CD14-positive monocyte (primary cell): Measurements from ENCODE around the gene RPUSD4. TPM values are rescaled to one million over a fixed set of nuclear protein-coding genes. Genes with fewer than 3 reads are reported as not detected.

ENCODE experiments used
- DNase-seq, 3 donors: peaks; one replicate each; pipeline ENCODE4 v3.0.0-alpha.2; 2011 to 2022
- H2AFZ ChIP-seq: 2 replicates; pipeline ENCODE4 v1.6.0; 2012; ENCODE audit warnings: mild to moderate bottlenecking, low read depth, low read length, inconsistent platforms; ENCODE audit not compliant: insufficient read depth, poor library complexity, severe bottlenecking
- H3K27ac ChIP-seq, 2 donors: 1 replicate in 1 of 2; 2 replicates in 1 of 2; pipeline ENCODE4 v1.5.1; 2012 to 2013; ENCODE audit warnings: low read length in 2 of 2, control low read depth in 1 of 2, inconsistent platforms in 1 of 2, low read depth in 1 of 2, mild to moderate bottlenecking in 1 of 2
- H3K27me3 ChIP-seq, 2 donors: one replicate each; pipeline versions ENCODE4 v1.6.0 to v1.6.1; 2011 to 2013; ENCODE audit warnings: low read length in 2 of 2; ENCODE audit not compliant: control insufficient read depth in 2 of 2, insufficient read depth in 2 of 2
- H3K36me3 ChIP-seq, 2 donors: replicated peaks in 1 of 2; 1 replicate in 1 of 2; 2 replicates in 1 of 2; pipeline versions ENCODE4 v1.5.1 to v1.6.1; 2012 to 2013; ENCODE audit warnings: low read length in 2 of 2, control low read depth in 1 of 2, inconsistent platforms in 1 of 2, mild to moderate bottlenecking in 1 of 2; ENCODE audit not compliant: insufficient read depth in 2 of 2, control insufficient read depth in 1 of 2
- H3K4me1 ChIP-seq, 2 donors: 1 replicate in 1 of 2; 2 replicates in 1 of 2; pipeline versions ENCODE4 v1.5.1 to v1.6.1; 2012 to 2013; ENCODE audit warnings: low read length in 2 of 2, control low read depth in 1 of 2, inconsistent platforms in 1 of 2, mild to moderate bottlenecking in 1 of 2, moderate library complexity in 1 of 2; ENCODE audit not compliant: insufficient read depth in 2 of 2, control insufficient read depth in 1 of 2
- H3K4me2 ChIP-seq: replicated peaks from 2 replicates; pipeline ENCODE3; 2012; ENCODE audit warnings: low read length, moderate library complexity, mild to moderate bottlenecking; ENCODE audit not compliant: poor library complexity, severe bottlenecking; ENCODE audit errors: extremely low read depth
- H3K4me3 ChIP-seq, 3 experiments: fragments of 200-600 bp in 1 of 3; sonication (generic) in 1 of 3; replicated peaks in 1 of 3; 1 replicate in 2 of 3; 2 replicates in 1 of 3; pipeline ENCODE4 v1.5.1; 2011 to 2013; ENCODE audit warnings: low read length in 3 of 3, mild to moderate bottlenecking in 3 of 3, control low read depth in 2 of 3, low read depth in 2 of 3, inconsistent platforms in 1 of 3, moderate library complexity in 1 of 3
- H3K79me2 ChIP-seq: 2 replicates; pipeline ENCODE4 v1.6.0; 2012; ENCODE audit warnings: mild to moderate bottlenecking, control low read depth, inconsistent platforms, low read length, moderate library complexity; ENCODE audit not compliant: insufficient read depth
- H3K9ac ChIP-seq: 2 replicates; pipeline ENCODE4 v1.6.0; 2017; ENCODE audit warnings: low read length, mild to moderate bottlenecking; ENCODE audit not compliant: insufficient read depth, poor library complexity, severe bottlenecking
- H3K9me3 ChIP-seq, 2 donors: replicated peaks in 1 of 2; 1 replicate in 1 of 2; 2 replicates in 1 of 2; pipeline versions ENCODE4 v1.5.1 to v1.6.1; 2012 to 2013; ENCODE audit warnings: low read length in 2 of 2, control low read depth in 1 of 2; ENCODE audit not compliant: control insufficient read depth in 1 of 2, insufficient read depth in 1 of 2
- H4K20me1 ChIP-seq: 2 replicates; pipeline ENCODE4 v1.6.0; 2012; ENCODE audit warnings: mild to moderate bottlenecking, low read length, control low read depth, moderate library complexity; ENCODE audit not compliant: insufficient read depth
- H3K27ac Mint-ChIP-seq, 7 donors: one replicate each; pipeline ENCODE4 v1.8.0; 2020; ENCODE audit warnings: mild to moderate bottlenecking in 7 of 7, mixed read lengths in 7 of 7, moderate library complexity in 6 of 7, inconsistent platforms in 2 of 7
- H3K27me3 Mint-ChIP-seq, 3 donors: one replicate each; pipeline ENCODE4 v1.8.0; 2021 to 2022; ENCODE audit warnings: low read depth in 3 of 3, mild to moderate bottlenecking in 3 of 3, mixed read lengths in 3 of 3, moderate library complexity in 3 of 3, inconsistent platforms in 1 of 3
- H3K36me3 Mint-ChIP-seq, 2 donors: one replicate each; pipeline ENCODE4 v1.8.0; 2020; ENCODE audit warnings: mixed read lengths in 2 of 2, inconsistent platforms in 1 of 2, mild to moderate bottlenecking in 1 of 2
- H3K4me1 Mint-ChIP-seq: one replicate; pipeline ENCODE4 v1.8.0; 2020; ENCODE audit warnings: mild to moderate bottlenecking, mixed read lengths
- H3K4me3 Mint-ChIP-seq, 2 donors: one replicate each; pipeline ENCODE4 v1.8.0; 2020; ENCODE audit warnings: mild to moderate bottlenecking in 2 of 2, mixed read lengths in 2 of 2, moderate library complexity in 1 of 2
- H3K9me3 Mint-ChIP-seq, 7 donors: one replicate each; pipeline ENCODE4 v1.8.0; 2020 to 2022; ENCODE audit warnings: mixed read lengths in 7 of 7, mild to moderate bottlenecking in 6 of 7, moderate library complexity in 6 of 7, inconsistent platforms in 2 of 7
- WGBS: methylation state at CpG from one replicate; pipeline ENCODE4 v1.1.5; 2013; ENCODE audit warnings: missing lambda C conversion rate; ENCODE audit not compliant: insufficient coverage; 5-methylcytosine and 5-hydroxymethylcytosine counted together
- intact Hi-C, 2 donors: fragments of 100-400 bp; cut with micrococcal nuclease; formaldehyde crosslinking; loops; one replicate each; pipeline versions ENCODE4 v1.15.0 to v1.15.1; 2023
- polyA plus RNA-seq, 3 donors: library from polyadenylated mRNA; depleted of rRNA in 1 of 3; unstranded in 2 of 3; stranded (reverse) in 1 of 3; fragments of 300-500 nt in 2 of 3; fragments of >200 nt in 1 of 3; fragmentation: Illumina TruSeq in 2 of 3; gene quantifications; 1 replicate in 2 of 3; 2 replicates in 1 of 3; pipeline ENCODE4 v1.2.3, GENCODE V29; 2012 to 2021
- TF ChIP-seq, protein P1 (sequence below): fragments of 200-600 bp; IDR thresholded peaks from one replicate; pipeline ENCODE4 v1.8.0; 2022; ENCODE audit warnings: antibody characterized with exemption, mild to moderate bottlenecking

The RPUSD4 gene
- polyA plus RNA-seq, 3 donors = 9.0 to 15.5 (median 10.3) TPM

GRCh38 chr11:126172596-126173038 lies 38.8 kb downstream of the RPUSD4 start:
- Mint-ChIP-seq H3K9me3 (peaks cover 3 to 22% (median 11%) of the 10 kb centered on the region in 7 donors), H3K4me3 (peak overlapping the region in 1 of 2 donors; percentile 80), H3K36me3 (peaks cover 0 to 2% of the 10 kb centered on the region in 2 donors), H3K4me1 (peaks cover 13% of the 10 kb centered on the region), H3K27ac (peak overlapping the region in 3 of 7 donors; percentile 46 to 66 (median 54)), H3K27me3 (peaks cover 0 to 5% (median 1%) of the 10 kb centered on the region in 3 donors)
- Histone ChIP-seq H3K4me3 (no peak overlapping the region), H3K9me3 (no peaks in the 10 kb centered on the region), H3K4me2 (peak overlapping the region; percentile 10), H3K27me3 (no peaks in the 10 kb centered on the region), H3K79me2 (no peaks in the 10 kb centered on the region), H3K9ac (no peak overlapping the region), H2AFZ (peak overlapping the region; percentile 81), H3K27ac (no peak overlapping the region), H3K4me1 (peaks cover 10 to 13% of the 10 kb centered on the region in 2 donors), H4K20me1 (no peaks in the 10 kb centered on the region), H3K36me3 (no peaks in the 10 kb centered on the region)
- DNase-seq = no peak
- 28% methylated on average over 4 of the region's 8 CpGs for WGBS
- TF ChIP-seq, protein P1, sequence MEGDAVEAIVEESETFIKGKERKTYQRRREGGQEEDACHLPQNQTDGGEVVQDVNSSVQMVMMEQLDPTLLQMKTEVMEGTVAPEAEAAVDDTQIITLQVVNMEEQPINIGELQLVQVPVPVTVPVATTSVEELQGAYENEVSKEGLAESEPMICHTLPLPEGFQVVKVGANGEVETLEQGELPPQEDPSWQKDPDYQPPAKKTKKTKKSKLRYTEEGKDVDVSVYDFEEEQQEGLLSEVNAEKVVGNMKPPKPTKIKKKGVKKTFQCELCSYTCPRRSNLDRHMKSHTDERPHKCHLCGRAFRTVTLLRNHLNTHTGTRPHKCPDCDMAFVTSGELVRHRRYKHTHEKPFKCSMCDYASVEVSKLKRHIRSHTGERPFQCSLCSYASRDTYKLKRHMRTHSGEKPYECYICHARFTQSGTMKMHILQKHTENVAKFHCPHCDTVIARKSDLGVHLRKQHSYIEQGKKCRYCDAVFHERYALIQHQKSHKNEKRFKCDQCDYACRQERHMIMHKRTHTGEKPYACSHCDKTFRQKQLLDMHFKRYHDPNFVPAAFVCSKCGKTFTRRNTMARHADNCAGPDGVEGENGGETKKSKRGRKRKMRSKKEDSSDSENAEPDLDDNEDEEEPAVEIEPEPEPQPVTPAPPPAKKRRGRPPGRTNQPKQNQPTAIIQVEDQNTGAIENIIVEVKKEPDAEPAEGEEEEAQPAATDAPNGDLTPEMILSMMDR = no peak
- intact Hi-C loops = no loop called here

GRCh38 chr11:126169291-126169690 lies 42.2 kb downstream of the RPUSD4 start:
- peaks cover 10 to 13% of the 10 kb centered on the region in 2 donors for H3K4me1 ChIP-seq
- no peak overlapping the region for H2AFZ ChIP-seq
- H4K20me1 ChIP-seq = no peaks in the 10 kb centered on the region
- WGBS = 100% methylated on average over 2 of the region's 3 CpGs
- Mint-ChIP-seq H3K4me3 (no peak overlapping the region), H3K27me3 (peaks cover 0 to 1% (median 1%) of the 10 kb centered on the region in 3 donors), H3K36me3 (peaks cover 0 to 2% of the 10 kb centered on the region in 2 donors), H3K27ac (no peak overlapping the region), H3K4me1 (peaks cover 13% of the 10 kb centered on the region), H3K9me3 (peaks cover 3 to 18% (median 10%) of the 10 kb centered on the region in 7 donors)
- no peaks in the 10 kb centered on the region for H3K27me3 ChIP-seq
- intact Hi-C loops = no loop called here
- TF ChIP-seq, protein P1 = no peak
- no peak overlapping the region for H3K4me3 ChIP-seq
- no peak overlapping the region for H3K4me2 ChIP-seq
- no peak overlapping the region for H3K27ac ChIP-seq
- H3K36me3 ChIP-seq = no peaks in the 10 kb centered on the region
- no peaks in the 10 kb centered on the region for H3K9me3 ChIP-seq
- DNase-seq = no peak
- H3K9ac ChIP-seq = no peak overlapping the region
- no peaks in the 10 kb centered on the region for H3K79me2 ChIP-seq
